SK-N-SH (cell line): ENCODE results near the gene RPS6KA2. TPM values are rescaled to one million over a fixed set of nuclear protein-coding genes. Genes with fewer than 3 reads are reported as not detected.
A peak's percentile ranks its signal among the peaks of the same experiment; 100 is the strongest.

Experiments used
- CTCF ChIA-PET: fragments of 300-600, 350-600 bp; formaldehyde crosslinking; extraction: SDS; loops from one replicate; lab custom pipeline; 2021; lab: Yijun Ruan, JAX
- POLR2A ChIA-PET: fragments of 350-600 bp; sonication (Branson Sonifier 250); formaldehyde crosslinking; extraction: SDS; loops from one replicate; lab custom pipeline; 2020; ENCODE audit warnings: antibody characterized with exemption, inconsistent platforms; lab: Yijun Ruan, JAX
- DNase-seq: peaks from one replicate; pipeline ENCODE4 v3.0.0; 2012
- H2AFZ ChIP-seq: fragments of 200-600 bp; sonication (generic); 2 replicates; pipeline ENCODE4 v1.8.1; 2016; ENCODE audit warnings: antibody characterized with exemption, mild to moderate bottlenecking, low read depth
- H3F3A ChIP-seq: fragments of 200-600 bp; sonication (generic); replicated peaks from 2 replicates; pipeline ENCODE3; 2016; ENCODE audit warnings: antibody characterized with exemption, mild to moderate bottlenecking; ENCODE audit not compliant: insufficient read depth
- H3K27ac ChIP-seq, 2 experiments: fragments of 200-500 bp in 1 of 2; fragments of 200-600 bp in 1 of 2; sonication (Bioruptor generic) in 1 of 2; sonication (generic), shearing (Covaris generic) in 1 of 2; 2 replicates each; pipeline versions ENCODE4 v1.5.1 to v1.6.1; 2014 to 2016; ENCODE audit warnings: low read depth in 2 of 2, inconsistent platforms in 1 of 2, low read length in 1 of 2, mild to moderate bottlenecking in 1 of 2, mixed read lengths in 1 of 2
- H3K27me3 ChIP-seq: fragments of 200-600 bp; sonication (generic), shearing (Covaris generic); 2 replicates; pipeline ENCODE4 v1.6.1; 2016; ENCODE audit warnings: mixed run types; ENCODE audit not compliant: insufficient read depth
- H3K36me3 ChIP-seq, 2 experiments: fragments of 200-500 bp in 1 of 2; fragments of 200-600 bp in 1 of 2; sonication (Bioruptor generic) in 1 of 2; sonication (generic) in 1 of 2; replicated peaks in 1 of 2; 2 replicates each; pipeline versions ENCODE3 to v1.5.1; 2014 to 2016; ENCODE audit warnings: low read length in 1 of 2, mild to moderate bottlenecking in 1 of 2; ENCODE audit not compliant: insufficient read depth in 2 of 2, control insufficient read depth in 1 of 2
- H3K4me1 ChIP-seq, 2 experiments: fragments of 200-500 bp in 1 of 2; fragments of 200-600 bp in 1 of 2; sonication (Bioruptor generic) in 1 of 2; sonication (generic), shearing (Covaris generic) in 1 of 2; 2 replicates each; pipeline versions ENCODE4 v1.5.1 to v1.6.1; 2014 to 2016; ENCODE audit warnings: low read depth in 1 of 2, low read length in 1 of 2, mixed run types in 1 of 2; ENCODE audit not compliant: insufficient read depth in 2 of 2, control insufficient read depth in 1 of 2
- H3K4me2 ChIP-seq: fragments of 200-600 bp; sonication (generic), shearing (Covaris generic); 2 replicates; pipeline ENCODE4 v1.6.1; 2017; ENCODE audit warnings: mixed run types
- H3K4me3 ChIP-seq, 2 experiments: fragments of 200-500 bp in 1 of 2; fragments of 200-600 bp in 1 of 2; sonication (Bioruptor generic) in 1 of 2; sonication (generic), shearing (Covaris generic) in 1 of 2; 2 replicates each; pipeline versions ENCODE4 v1.5.1 to v1.8.1; 2014 to 2016; ENCODE audit warnings: low read depth in 2 of 2, inconsistent platforms in 1 of 2, low read length in 1 of 2, mild to moderate bottlenecking in 1 of 2, mixed read lengths in 1 of 2, moderate library complexity in 1 of 2
- H3K79me2 ChIP-seq: fragments of 200-600 bp; sonication (generic); 2 replicates; pipeline ENCODE4 v1.8.1; 2017; ENCODE audit warnings: mild to moderate bottlenecking; ENCODE audit not compliant: insufficient read depth
- H3K9ac ChIP-seq: fragments of 200-600 bp; sonication (generic); 2 replicates; pipeline ENCODE4 v1.6.1; 2017; ENCODE audit warnings: mixed run types
- H3K9me2 ChIP-seq: fragments of 200-600 bp; sonication (generic); 2 replicates; pipeline ENCODE4 v1.6.1; 2017; ENCODE audit warnings: mixed run types
- H3K9me3 ChIP-seq: fragments of 200-600 bp; sonication (generic); 2 replicates; pipeline ENCODE4 v1.6.1; 2017; ENCODE audit warnings: mixed run types, mild to moderate bottlenecking, moderate library complexity
- H4K20me1 ChIP-seq: fragments of 200-600 bp; sonication (generic); 2 replicates; pipeline ENCODE4 v1.6.1; 2017; ENCODE audit warnings: mild to moderate bottlenecking, mixed run types; ENCODE audit not compliant: insufficient read depth
- FOXM1 ChIP-seq: IDR thresholded peaks from 2 replicates; pipeline ENCODE4 v1.4.0; 2012; ENCODE audit warnings: low read depth, mild to moderate bottlenecking
- GABPA ChIP-seq: IDR thresholded peaks from 2 replicates; pipeline ENCODE4 v1.4.0; 2012; ENCODE audit warnings: low read depth, mild to moderate bottlenecking
- GATA2 ChIP-seq: sonication (generic); formaldehyde crosslinking; IDR thresholded peaks from 2 replicates; pipeline ENCODE4 v1.5.0; 2020; ENCODE audit warnings: mild to moderate bottlenecking, missing genetic modification reagents
- MXI1 ChIP-seq: IDR thresholded peaks from 2 replicates; pipeline ENCODE4 v1.6.1; 2012; ENCODE audit warnings: mild to moderate bottlenecking, low read depth, low read length, improper control_type of control experiment
- NFIC ChIP-seq: IDR thresholded peaks from 2 replicates; pipeline ENCODE4 v1.4.0; 2012; ENCODE audit warnings: borderline replicate concordance
- RAD21 ChIP-seq: IDR thresholded peaks from 2 replicates; pipeline ENCODE4 v1.6.1; 2012; ENCODE audit warnings: mild to moderate bottlenecking, low read length
- RXRA ChIP-seq: IDR thresholded peaks from 2 replicates; pipeline ENCODE4 v1.4.0; 2012; ENCODE audit warnings: low read depth, mild to moderate bottlenecking, borderline replicate concordance
- SIN3A ChIP-seq: IDR thresholded peaks from 2 replicates; pipeline ENCODE4 v1.6.1; 2012; ENCODE audit warnings: low read depth, mild to moderate bottlenecking, low read length, moderate library complexity, borderline replicate concordance
- TAF1 ChIP-seq: IDR thresholded peaks from 2 replicates; pipeline ENCODE4 v1.6.1; 2012; ENCODE audit warnings: low read depth, mild to moderate bottlenecking, low read length, moderate library complexity, borderline replicate concordance
- TEAD4 ChIP-seq: IDR thresholded peaks from 2 replicates; pipeline ENCODE4 v1.4.0; 2012; ENCODE audit warnings: mild to moderate bottlenecking, borderline replicate concordance; ENCODE audit not compliant: insufficient read depth
- USF1 ChIP-seq: IDR thresholded peaks from 2 replicates; pipeline ENCODE4 v1.4.0; 2012; ENCODE audit warnings: low read depth, borderline replicate concordance
- YY1 ChIP-seq: IDR thresholded peaks from 2 replicates; pipeline ENCODE4 v1.4.0; 2012; ENCODE audit warnings: low read depth, mild to moderate bottlenecking
- ZBTB33 ChIP-seq: IDR thresholded peaks from 2 replicates; pipeline ENCODE4 v1.4.0; 2012; ENCODE audit warnings: low read depth, borderline replicate concordance
- WGBS: methylation state at CpG from one replicate; pipeline ENCODE4 v1.1.6; 2017; ENCODE audit warnings: low lambda C conversion rate; 5-methylcytosine and 5-hydroxymethylcytosine counted together
- polyA plus RNA-seq, 3 experiments: library from polyadenylated mRNA; depleted of rRNA; stranded (reverse); fragments of >200 nt; gene quantifications; 2 replicates each; pipeline ENCODE4 v1.2.3, GENCODE V29; 2012
- TF ChIP-seq, protein P1 (sequence below): fragments of 200-600 bp; sonication (generic); IDR thresholded peaks from 2 replicates; pipeline ENCODE4 v1.6.1; 2017; ENCODE audit warnings: antibody characterized with exemption, mild to moderate bottlenecking, moderate library complexity

RPS6KA2 gene
- polyA plus RNA-seq, 1 of the 3 experiments (the other 2 are of a cell fraction), result 59.5 TPM

GRCh38 chr6:166442131-166442685, 184.8 kb downstream of the RPS6KA2 start:
- POLR2A ChIA-PET, result no interaction called here
- DNase-seq, result no peak

GRCh38 chr6:166441325-166442078, 185.5 kb downstream of the RPS6KA2 start:
- no peak overlapping the region for H3K4me2 ChIP-seq
- peaks cover 0 to 46% of the 10 kb centered on the region in 2 experiments; a peak in 2 of 4 replicates for H3K4me1 ChIP-seq
- peaks cover 10 to 68% of the 10 kb centered on the region in 2 experiments for H3K36me3 ChIP-seq
- no peaks in the 10 kb centered on the region for H3K79me2 ChIP-seq
- H3K27me3 ChIP-seq, result no peaks in the 10 kb centered on the region
- POLR2A ChIA-PET, result no interaction called here
- H3K4me3 ChIP-seq, result no peak overlapping the region
- H3K27ac ChIP-seq, result peak overlapping the region in 1 of 2 experiments; percentile 93; a peak in 2 of 4 replicates
- no peaks in the 10 kb centered on the region for H3K9me3 ChIP-seq
- no peak overlapping the region for H2AFZ ChIP-seq
- TF ChIP-seq GABPA, result no peak
- TF ChIP-seq SIN3A, result no peak
- peak; percentile 25; the same call in 1 of the 2 replicates for TF ChIP-seq RAD21
- no peak for TF ChIP-seq FOXM1
- no peak for TF ChIP-seq USF1
- TF ChIP-seq RXRA, result no peak
- TF ChIP-seq ZBTB33, result no peak
- no peak for TF ChIP-seq TAF1
- TF ChIP-seq, all 33 proteins: peak for 1
- whole genome bisulfite sequencing, result 86% methylated on average over 8 of the region's 19 CpGs
- Histone ChIP-seq H3K9me2 (no peaks in the 10 kb centered on the region), H3K9ac (no peak overlapping the region), H3F3A (no peaks in the 10 kb centered on the region), H4K20me1 (no peaks in the 10 kb centered on the region)
- CTCF ChIA-PET, result interaction anchor here (0.6 to 1.5 kb wide), 9 partner anchors 41 to 510 kb away, joined by 3 read pairs; no protein-coding TSS in a partner anchor
- no peak for DNase-seq

More at GRCh38 chr6:166442131-166442685, 184.8 kb downstream of the RPS6KA2 start:
- Histone ChIP-seq H4K20me1 (no peaks in the 10 kb centered on the region), H3K36me3 (peaks cover 11 to 74% of the 10 kb centered on the region in 2 experiments), H3K9me2 (no peaks in the 10 kb centered on the region), H2AFZ (no peak overlapping the region), H3K4me3 (no peak overlapping the region), H3K9ac (no peak overlapping the region), H3K79me2 (no peaks in the 10 kb centered on the region), H3K4me2 (no peak overlapping the region), H3K4me1 (peaks cover 0 to 40% of the 10 kb centered on the region in 2 experiments; a peak in 2 of 4 replicates), H3F3A (no peaks in the 10 kb centered on the region), H3K27ac (peak overlapping the region in 1 of 2 experiments; percentile 25; a peak in 2 of 4 replicates), H3K9me3 (no peaks in the 10 kb centered on the region), H3K27me3 (no peaks in the 10 kb centered on the region)
- CTCF ChIA-PET, result interaction anchor here (0.7 to 1.5 kb wide), 8 partner anchors 46 to 509 kb away, joined by 3 to 4 read pairs (median 3); no protein-coding TSS in a partner anchor
- no peak for TF ChIP-seq TEAD4
- no peak for TF ChIP-seq TAF1
- no peak for TF ChIP-seq MXI1
- no peak for TF ChIP-seq RAD21
- TF ChIP-seq YY1, result no peak
- TF ChIP-seq, protein P1, sequence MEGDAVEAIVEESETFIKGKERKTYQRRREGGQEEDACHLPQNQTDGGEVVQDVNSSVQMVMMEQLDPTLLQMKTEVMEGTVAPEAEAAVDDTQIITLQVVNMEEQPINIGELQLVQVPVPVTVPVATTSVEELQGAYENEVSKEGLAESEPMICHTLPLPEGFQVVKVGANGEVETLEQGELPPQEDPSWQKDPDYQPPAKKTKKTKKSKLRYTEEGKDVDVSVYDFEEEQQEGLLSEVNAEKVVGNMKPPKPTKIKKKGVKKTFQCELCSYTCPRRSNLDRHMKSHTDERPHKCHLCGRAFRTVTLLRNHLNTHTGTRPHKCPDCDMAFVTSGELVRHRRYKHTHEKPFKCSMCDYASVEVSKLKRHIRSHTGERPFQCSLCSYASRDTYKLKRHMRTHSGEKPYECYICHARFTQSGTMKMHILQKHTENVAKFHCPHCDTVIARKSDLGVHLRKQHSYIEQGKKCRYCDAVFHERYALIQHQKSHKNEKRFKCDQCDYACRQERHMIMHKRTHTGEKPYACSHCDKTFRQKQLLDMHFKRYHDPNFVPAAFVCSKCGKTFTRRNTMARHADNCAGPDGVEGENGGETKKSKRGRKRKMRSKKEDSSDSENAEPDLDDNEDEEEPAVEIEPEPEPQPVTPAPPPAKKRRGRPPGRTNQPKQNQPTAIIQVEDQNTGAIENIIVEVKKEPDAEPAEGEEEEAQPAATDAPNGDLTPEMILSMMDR, result no peak
- no peak for TF ChIP-seq GATA2 (CRISPR knock-in tag)
- no peak for TF ChIP-seq NFIC
- WGBS, result 88% methylated on average over 18 of the region's 18 CpGs
